ENCODE data around the gene SPAST.
"Not testable (repeated sequence)": the region's sequence is repeated elsewhere in the genome, so short reads cannot be mapped to it uniquely, and the experiment has no call there.

The SPAST gene

DNA sequence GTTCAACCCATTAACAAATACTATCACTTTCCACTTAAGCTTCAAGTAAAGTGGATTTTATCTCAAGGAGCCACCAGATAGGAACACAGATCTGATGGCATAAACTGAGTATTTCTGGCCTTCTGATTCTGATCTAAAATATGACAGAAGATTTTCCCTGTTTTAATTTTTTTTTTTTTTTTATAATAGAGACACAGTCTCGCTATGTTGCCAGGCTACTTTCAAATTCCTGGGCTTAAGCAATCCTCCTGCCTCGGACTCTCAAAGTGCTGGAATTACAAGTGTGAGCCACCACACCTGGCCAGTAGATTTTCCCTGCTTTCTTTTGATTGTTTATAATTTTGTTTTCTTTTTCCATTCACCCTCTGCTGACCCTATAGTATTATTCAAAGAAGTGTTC, 65.7 kb downstream of the SPAST start:
- no peak for DNase-seq

DNA sequence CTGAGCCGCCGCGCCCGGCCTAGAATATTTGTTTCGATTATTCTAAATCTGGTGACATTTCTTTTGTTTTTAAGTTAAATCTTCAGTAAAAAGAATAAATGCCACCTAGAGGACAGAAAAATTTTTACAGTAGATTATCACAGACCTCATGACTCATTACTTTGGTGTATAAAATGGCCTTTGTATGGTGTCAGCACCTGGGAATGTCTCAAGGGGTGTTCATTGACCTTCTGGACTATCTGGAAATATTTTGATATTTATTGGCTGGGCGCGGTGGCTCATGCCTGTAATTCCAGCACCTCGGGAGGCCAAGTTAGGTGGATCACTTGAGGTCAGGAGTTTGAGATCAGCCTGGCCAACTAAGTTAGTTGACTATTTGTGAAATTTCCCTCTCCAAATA, 72.1 kb downstream of the SPAST start:
- peak; percentile 58 for DNase-seq

DNA sequence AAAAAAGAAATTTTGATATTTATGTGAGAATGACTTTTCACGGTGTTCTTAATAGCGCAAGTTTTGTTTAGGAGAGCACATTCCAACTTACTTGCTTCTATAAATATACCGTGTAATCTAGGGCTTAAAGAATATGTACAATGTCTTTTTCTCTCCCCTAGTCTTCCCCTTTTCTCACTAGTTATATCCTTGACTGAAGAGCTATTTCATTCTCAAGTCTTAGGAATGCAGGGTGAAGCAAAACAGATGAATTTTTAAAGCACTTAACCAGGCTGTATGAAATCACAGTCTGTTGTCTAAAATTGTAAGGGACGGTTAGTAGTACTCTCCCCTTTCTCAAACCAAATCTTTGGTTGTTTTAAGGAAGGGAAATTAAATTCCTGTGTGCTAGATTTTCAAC, 72.7 kb downstream of the SPAST start:
- DNase-seq: no peak

DNA sequence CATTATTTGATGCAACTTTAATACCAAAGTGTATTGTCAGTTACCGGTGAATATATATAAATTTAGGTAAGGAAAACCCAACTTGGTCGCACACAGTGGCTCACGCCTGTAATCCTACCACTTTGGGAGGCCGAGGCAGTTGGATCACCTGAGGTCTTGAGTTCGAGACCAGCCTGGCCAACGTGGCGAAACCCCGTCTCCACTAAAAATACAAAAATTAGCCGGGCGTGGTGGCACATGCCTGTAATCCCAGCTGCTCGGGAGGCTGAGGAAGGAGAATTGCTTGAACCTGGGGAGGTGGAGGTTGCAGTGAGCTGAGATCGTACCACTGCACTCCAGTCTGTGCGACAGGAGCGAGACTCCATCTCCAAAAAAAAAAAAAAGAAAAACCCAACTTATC, 88.2 kb downstream of the SPAST start:
- not testable (repeated sequence) for DNase-seq

DNA sequence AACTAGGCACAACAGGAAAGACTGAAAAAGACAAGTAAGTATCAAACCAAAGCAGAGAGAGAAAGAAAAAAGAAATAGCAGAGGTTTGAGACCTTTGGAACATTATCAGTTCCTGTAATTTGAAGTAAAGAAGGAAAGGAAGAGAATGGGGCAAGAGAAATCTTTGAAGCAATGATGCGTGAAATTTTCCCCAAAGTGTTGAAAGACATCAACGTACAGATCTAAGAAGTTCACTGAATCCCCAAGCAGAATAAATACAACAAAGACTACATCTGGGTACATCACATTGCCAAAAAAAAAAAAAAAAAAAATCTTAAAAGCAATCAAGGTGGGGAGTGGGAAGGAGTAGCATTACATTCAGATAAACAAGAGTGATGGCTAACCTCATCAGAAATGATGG, 96.3 kb downstream of the SPAST start:
- DNase-seq: no peak

DNA sequence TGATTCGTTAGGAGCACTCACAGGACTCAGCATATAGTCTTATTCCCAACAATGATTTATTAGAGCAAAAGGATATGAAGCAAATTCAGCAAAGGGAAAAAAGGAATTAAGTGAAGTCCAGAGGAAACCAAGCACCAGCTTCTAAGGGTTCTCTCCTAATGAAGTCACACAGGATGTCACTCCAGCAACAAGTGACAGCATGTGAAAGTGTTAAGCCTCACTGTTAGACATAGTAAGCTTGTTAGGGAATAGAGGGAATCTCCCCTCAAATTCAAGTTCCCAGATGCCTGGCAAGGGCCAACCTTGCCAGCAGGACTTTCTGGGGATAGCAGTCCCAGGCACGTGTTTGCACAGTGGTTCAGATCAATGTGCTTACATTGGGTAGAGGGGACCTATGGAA, 97.9 kb downstream of the SPAST start:
- DNase-seq: no peak

DNA sequence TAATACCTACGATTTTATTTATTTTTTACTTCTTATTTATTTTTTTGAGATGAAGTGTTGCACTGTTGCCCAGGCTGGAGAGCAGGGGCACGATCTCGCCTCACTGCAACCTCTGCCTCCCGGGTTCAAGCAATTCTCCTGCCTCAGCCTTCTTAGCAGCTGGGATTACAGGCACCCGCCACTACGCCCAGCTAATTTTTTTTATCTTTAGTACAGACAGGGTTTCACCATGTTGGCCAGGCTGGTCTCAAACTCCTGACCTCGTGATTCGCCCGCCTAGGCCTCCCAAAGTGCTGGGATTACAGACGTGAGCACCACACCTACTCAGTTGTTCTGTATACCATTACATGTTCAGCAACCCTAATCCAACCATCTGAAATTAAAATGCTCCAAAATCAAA, 100.9 kb downstream of the SPAST start:
- not testable (repeated sequence) for DNase-seq

DNA sequence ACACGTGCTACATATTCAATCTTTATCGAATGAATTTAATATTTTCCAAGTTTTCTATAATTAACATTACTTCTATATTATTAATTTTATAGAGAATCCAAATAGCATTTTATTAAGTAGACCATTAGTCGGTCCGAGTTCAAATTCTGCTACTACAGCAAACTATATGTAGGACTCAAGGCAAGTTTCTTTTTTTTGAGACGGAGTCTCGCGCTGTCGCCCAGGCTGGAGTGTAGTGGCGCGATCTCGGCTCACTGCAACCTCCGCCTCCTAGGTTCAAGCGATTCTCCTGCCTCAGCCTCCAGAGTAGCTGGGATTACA, 101.6 kb downstream of the SPAST start:
- not testable (repeated sequence) for DNase-seq

DNA sequence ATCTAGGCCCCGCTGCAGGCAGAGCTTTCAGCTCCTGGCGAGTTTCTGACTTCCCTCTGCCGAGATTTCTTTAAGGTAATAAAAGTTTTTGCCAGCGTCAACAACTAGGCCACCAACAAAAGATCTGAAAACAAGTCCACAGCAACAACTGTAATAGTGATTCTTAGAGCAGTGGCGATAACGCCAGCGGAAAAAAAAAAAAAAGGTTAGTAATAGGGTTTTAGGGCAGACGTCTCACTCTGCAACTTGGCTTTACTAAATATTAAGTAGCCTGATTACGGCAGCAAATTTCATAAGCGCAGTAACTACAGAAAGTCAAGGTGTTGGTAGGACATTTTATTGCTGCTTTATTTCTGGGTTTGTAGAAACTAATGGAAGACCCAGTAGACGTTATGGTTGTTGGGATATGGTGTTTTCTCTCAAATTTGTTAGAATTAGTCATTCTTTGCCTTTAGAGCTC, 102.8 kb downstream of the SPAST start:
- DNase-seq: peak; percentile 7

DNA sequence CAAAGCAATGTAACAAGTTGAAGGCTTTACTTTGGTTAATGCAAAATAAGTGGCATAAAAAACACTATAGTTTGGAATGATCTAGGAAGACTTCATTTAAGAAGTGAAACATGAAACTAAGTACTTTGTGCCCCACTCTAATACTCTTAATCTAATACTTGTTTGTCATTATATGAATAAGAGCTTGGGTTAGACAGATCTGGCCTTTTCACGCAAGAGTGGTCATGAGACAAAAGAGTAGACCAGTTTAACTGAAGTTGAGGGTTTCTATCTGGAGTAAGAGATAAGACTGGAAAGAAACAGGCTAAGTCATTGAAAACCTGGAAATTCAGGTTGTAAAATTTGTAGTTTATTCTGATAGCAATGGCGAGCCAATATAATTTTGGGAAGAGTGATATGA, 105.2 kb downstream of the SPAST start:
- DNase-seq: no peak

DNA sequence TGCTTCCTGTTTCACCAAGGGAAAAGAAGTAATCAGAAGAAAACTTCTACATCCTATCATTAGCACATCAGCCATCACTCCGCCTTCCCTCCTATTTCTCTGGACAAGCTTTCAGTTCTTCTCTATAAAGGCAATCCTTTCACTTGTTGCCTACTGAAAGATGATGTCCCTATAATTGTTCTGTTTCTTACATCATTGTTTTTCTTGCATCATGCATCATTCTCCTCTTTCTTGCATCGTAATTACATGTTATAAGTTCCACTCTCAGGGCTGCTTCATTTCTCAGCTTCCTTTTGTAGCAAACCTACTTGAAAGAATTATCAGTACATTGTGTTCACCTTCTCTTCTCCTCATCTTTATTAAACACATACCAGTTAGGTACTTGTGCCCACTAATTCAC, 109.5 kb downstream of the SPAST start:
- peak; percentile 48 for DNase-seq

DNA sequence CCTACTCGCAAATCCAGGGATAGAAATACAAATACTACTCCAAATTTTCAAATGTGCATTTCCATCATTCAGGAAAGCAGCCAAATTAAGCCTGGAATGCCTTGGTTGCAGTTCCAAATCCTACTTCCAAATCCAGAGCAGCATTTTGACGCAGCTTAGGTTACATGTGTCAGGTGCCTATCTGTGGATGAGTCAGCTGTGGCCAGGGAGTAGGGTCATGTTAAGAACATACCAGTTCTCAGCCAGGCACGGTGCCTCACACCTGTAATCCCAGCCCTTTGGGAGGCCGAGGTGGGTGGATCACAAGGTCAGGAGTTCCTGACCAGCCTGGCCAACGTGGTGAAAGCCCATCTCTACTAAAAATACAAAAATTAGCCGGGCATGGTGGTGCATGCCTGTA, 119.3 kb downstream of the SPAST start:
- no peak for DNase-seq

DNA sequence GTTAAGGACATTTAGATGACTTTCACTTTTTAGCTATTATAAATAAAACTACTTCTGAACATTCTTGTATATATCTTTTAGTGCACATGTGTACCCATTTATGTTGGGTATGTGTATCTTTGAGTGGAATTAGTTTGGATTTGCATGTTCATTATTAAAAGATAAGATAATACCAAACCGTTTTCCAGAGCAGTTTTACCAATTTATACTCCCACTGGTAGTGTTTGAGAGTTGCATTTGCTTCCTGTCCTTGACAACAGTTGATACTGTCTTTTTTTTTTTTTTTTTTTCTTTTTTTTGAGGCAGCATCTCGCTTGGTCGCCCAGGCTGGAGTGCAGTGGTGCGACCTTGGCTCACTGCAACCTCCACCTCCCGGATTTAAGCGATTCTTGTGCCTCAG, 125.7 kb downstream of the SPAST start:
- DNase-seq: no peak

DNA sequence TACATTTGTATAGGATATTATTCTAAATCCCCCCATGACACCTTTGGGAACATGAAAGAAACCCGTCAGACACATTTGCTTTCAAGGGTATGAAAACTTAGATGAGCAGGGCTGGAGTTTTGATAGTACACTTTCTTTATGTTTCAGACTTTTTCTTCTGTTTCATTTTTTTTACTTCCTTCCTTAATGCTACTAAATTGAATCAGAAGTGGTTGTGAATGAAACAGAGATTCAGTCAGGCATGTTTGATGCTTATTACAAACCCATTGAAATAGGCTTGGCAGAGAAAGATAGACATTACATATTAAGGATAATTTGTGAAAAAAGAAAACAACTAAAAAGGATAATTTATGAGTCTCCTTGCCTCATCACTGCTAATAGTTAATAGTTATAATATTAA, 129.1 kb downstream of the SPAST start:
- DNase-seq: no peak

DNA sequence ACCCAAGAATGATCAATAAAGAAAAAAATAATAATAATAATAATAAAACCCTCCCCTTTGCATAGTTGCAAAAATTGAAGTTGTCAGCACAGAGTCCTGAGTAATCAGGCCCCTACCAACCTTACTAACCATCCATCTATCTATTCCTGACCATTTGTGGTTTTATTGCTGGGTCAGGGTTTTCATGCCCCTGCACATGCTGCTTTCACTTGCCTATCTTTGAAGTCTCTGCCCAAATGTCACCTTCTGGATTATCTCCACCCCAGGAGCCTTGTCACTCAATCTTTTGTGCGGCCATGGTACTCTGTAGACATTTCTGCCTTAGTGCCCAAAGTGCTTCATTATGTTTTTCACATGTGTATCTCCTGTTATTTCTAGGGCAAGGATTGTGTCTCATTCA, 137.5 kb downstream of the SPAST start:
- no peak for DNase-seq

DNA sequence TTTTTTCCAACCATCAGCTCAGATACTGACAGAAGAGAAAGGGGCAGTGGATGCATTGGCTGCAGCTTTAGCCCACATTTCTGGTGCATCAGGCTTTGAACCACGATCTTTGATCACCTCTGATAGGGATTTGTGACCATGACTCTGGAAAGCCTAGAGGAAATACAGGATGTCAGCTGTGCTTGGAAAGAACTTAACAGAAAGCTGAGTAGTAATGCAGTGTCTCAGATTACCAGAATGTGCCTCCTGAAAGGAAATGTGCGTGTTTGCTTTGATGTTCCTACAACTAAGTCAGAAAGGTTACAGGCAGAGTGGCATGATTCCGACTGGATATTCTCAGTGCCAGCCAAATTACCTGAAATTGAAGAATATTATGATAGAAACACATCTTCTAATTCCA, 140.1 kb downstream of the SPAST start:
- not testable (repeated sequence) for DNase-seq
